ENCODE data around the gene FAM117A. TPM values are rescaled to one million over a fixed set of nuclear protein-coding genes. Genes with fewer than 3 reads are reported as not detected.
A peak's percentile ranks its signal among the peaks of the same experiment; 100 is the strongest.
"Not testable (repeated sequence)": the region's sequence is repeated elsewhere in the genome, so short reads cannot be mapped to it uniquely, and the experiment has no call there.

The FAM117A gene
- total RNA-seq, 1 donor from 2014 or later: 14.6 TPM

- H2AFZ ChIP-seq (replicated peaks): no peak overlapping the region
- no peaks in the 10 kb centered on the region for H3K27me3 ChIP-seq
- H3K4me1 ChIP-seq: peaks cover 11% of the 10 kb centered on the region
- H3K27me3 Mint-ChIP-seq (ENCODE audit: insufficient read depth, low read depth): no peaks in the 10 kb centered on the region
- DNase-seq (ENCODE audit: low spot score): no peak
- peaks cover 36% of the 10 kb centered on the region for H3K4me1 Mint-ChIP-seq
- no peak overlapping the region for H3K4me3 Mint-ChIP-seq
- no peak overlapping the region for H3K4me2 ChIP-seq
- no peak overlapping the region for H3K4me3 ChIP-seq
- H3K36me3 ChIP-seq: no peaks in the 10 kb centered on the region
- H3K9me3 ChIP-seq (ENCODE audit: low read depth): no peaks in the 10 kb centered on the region
- H3K27ac Mint-ChIP-seq: no peak overlapping the region
- no peaks in the 10 kb centered on the region for H3K9me3 Mint-ChIP-seq
- no peaks in the 10 kb centered on the region for H3F3A ChIP-seq (ENCODE audit: low read depth)
- H3K9ac ChIP-seq: peak overlapping the region; percentile 25
- H3K36me3 Mint-ChIP-seq: peaks cover 3% of the 10 kb centered on the region
- no peak overlapping the region for H3K27ac ChIP-seq
- TF ChIP-seq EZH2 (IDR thresholded peaks at IDR 0.05) (no peak), CTCF (IDR thresholded peaks at IDR 0.05) (no peak), EZH2phosphoT487 (IDR thresholded peaks at IDR 0.05) (no peak)
- H4K20me1 ChIP-seq (ENCODE audit: low read depth): peaks cover 90% of the 10 kb centered on the region
- peaks cover 95% of the 10 kb centered on the region for H3K79me2 ChIP-seq (ENCODE audit: low read depth)
These were observed 4.7 kb downstream of the FAM117A start for GRCh38 chr17:49759203-49759602.

GRCh38 chr17:49758464-49759010, 5.4 kb downstream of the FAM117A start:
- peaks cover 11% of the 10 kb centered on the region for H3K4me1 ChIP-seq
- not testable (repeated sequence) for H3K4me3 Mint-ChIP-seq; H3F3A ChIP-seq (ENCODE audit: low read depth); H3K36me3 ChIP-seq; H3K9me3 Mint-ChIP-seq; H3K27ac ChIP-seq; H3K27me3 Mint-ChIP-seq (ENCODE audit: insufficient read depth, low read depth); H3K4me3 ChIP-seq; H3K36me3 Mint-ChIP-seq; H3K4me2 ChIP-seq; H2AFZ ChIP-seq (replicated peaks); H3K9me3 ChIP-seq (ENCODE audit: low read depth); DNase-seq (ENCODE audit: low spot score); H3K9ac ChIP-seq; H3K27ac Mint-ChIP-seq; H3K27me3 ChIP-seq
- H3K4me1 Mint-ChIP-seq: peaks cover 35% of the 10 kb centered on the region
- H3K79me2 ChIP-seq (ENCODE audit: low read depth): peaks cover 100% of the 10 kb centered on the region
- H4K20me1 ChIP-seq (ENCODE audit: low read depth): peaks cover 94% of the 10 kb centered on the region

- H3F3A ChIP-seq (ENCODE audit: low read depth): no peaks in the 10 kb centered on the region
- H3K27me3 Mint-ChIP-seq (ENCODE audit: insufficient read depth, low read depth): no peaks in the 10 kb centered on the region
- H4K20me1 ChIP-seq (ENCODE audit: low read depth): peaks cover 89% of the 10 kb centered on the region
- no peak overlapping the region for H3K9ac ChIP-seq
- no peak overlapping the region for H3K27ac ChIP-seq
- H3K9me3 Mint-ChIP-seq: no peaks in the 10 kb centered on the region
- H3K27me3 ChIP-seq: no peaks in the 10 kb centered on the region
- H3K9me3 ChIP-seq (ENCODE audit: low read depth): no peaks in the 10 kb centered on the region
- H3K4me3 ChIP-seq: no peak overlapping the region
- H3K79me2 ChIP-seq (ENCODE audit: low read depth): peaks cover 100% of the 10 kb centered on the region
- H3K36me3 ChIP-seq: no peaks in the 10 kb centered on the region
- H3K4me1 ChIP-seq: peaks cover 7% of the 10 kb centered on the region
- H2AFZ ChIP-seq (replicated peaks): no peak overlapping the region
- H3K4me2 ChIP-seq: no peak overlapping the region
- H3K4me1 Mint-ChIP-seq: peaks cover 26% of the 10 kb centered on the region
- no peak for DNase-seq (ENCODE audit: low spot score)
- no peak overlapping the region for H3K4me3 Mint-ChIP-seq
- peaks cover 3% of the 10 kb centered on the region for H3K36me3 Mint-ChIP-seq
- no peak for TF ChIP-seq EZH2 (IDR thresholded peaks at IDR 0.05)
- TF ChIP-seq EZH2phosphoT487 (IDR thresholded peaks at IDR 0.05): no peak
- TF ChIP-seq CTCF (IDR thresholded peaks at IDR 0.05): no peak
- no peak overlapping the region for H3K27ac Mint-ChIP-seq
These were observed 6.7 kb downstream of the FAM117A start for GRCh38 chr17:49757151-49757777.
